Parathyroid adenoma (tissue), 2 donors: Measurements from ENCODE around the gene DUSP10.

Source experiments
- H2AFZ ChIP-seq: fragments of 300-600 bp; sonication (generic); one replicate; pipeline ENCODE4 v1.7.0; 2017; ENCODE audit warnings: antibody characterized with exemption, mild to moderate bottlenecking
- H3K27ac ChIP-seq: fragments of 300-600 bp; sonication (generic); one replicate; pipeline ENCODE4 v1.7.0; 2017
- H3K27me3 ChIP-seq: fragments of 300-600 bp; sonication (generic); one replicate; pipeline ENCODE4 v1.7.0; 2017; ENCODE audit warnings: low read length; ENCODE audit not compliant: control insufficient read depth, insufficient read depth
- H3K36me3 ChIP-seq: fragments of 300-600 bp; sonication (generic); one replicate; pipeline ENCODE4 v1.7.0; 2017; ENCODE audit warnings: low read length; ENCODE audit not compliant: control insufficient read depth, insufficient read depth
- H3K4me1 ChIP-seq: fragments of 300-600 bp; sonication (generic); one replicate; pipeline ENCODE4 v1.7.0; 2017; ENCODE audit warnings: control low read depth
- H3K4me2 ChIP-seq: fragments of 300-600 bp; sonication (generic); one replicate; pipeline ENCODE4 v1.7.0; 2017; ENCODE audit warnings: low read length
- H3K4me3 ChIP-seq: fragments of 300-600 bp; sonication (generic); one replicate; pipeline ENCODE4 v1.7.0; 2017; ENCODE audit warnings: low read depth, low read length
- H3K79me2 ChIP-seq: fragments of 300-600 bp; sonication (generic); one replicate; pipeline ENCODE4 v1.7.0; 2017; ENCODE audit warnings: control low read depth
- H3K9ac ChIP-seq: fragments of 300-600 bp; sonication (generic); one replicate; pipeline ENCODE4 v1.7.0; 2017; ENCODE audit warnings: mild to moderate bottlenecking
- H3K9me3 ChIP-seq: fragments of 300-600 bp; sonication (generic); one replicate; pipeline ENCODE4 v1.7.0; 2017; ENCODE audit warnings: low read length; ENCODE audit not compliant: control insufficient read depth
- CTCF ChIP-seq: fragments of 300-600 bp; sonication (generic); IDR thresholded peaks from one replicate; pipeline ENCODE4 v1.7.0; 2017; ENCODE audit warnings: antibody characterized with exemption, mild to moderate bottlenecking
- donor health status: primary hyperparathyroidism.

Gene DUSP10

DNA sequence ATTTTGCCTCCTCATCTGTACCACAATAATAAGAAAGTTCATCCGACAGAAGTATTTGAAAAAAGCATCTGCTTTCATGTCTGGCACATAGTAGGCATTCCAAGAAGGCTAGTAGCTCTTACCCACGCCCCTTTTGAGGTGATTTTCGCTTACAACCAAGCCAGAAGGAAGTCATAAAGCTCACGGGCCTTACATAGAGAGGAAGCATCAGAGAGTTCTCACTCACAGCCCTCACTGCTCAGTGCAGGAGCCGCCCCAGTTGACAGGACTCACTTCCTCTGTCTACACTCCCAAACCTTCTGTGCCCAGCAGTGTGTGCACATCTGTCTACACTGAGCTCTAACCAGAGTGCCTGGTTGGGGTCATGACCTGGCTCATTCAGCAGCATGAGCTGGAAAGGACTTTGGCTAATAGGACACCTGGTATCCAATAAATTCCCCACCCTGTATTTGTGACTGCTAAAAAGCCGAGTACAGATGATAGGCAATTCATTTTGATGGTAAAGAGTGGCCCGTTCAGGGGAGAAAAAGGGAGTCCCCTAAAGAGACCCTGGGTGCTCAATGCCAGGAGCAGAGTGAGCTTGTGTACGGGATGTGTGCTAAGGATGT is 36.8 kb upstream of the DUSP10 start:
- H2AFZ ChIP-seq, result no peak overlapping the region
- no peaks in the 10 kb centered on the region for H3K36me3 ChIP-seq
- H3K9me3 ChIP-seq, result no peaks in the 10 kb centered on the region
- H3K4me1 ChIP-seq, result no peaks in the 10 kb centered on the region
- no peak overlapping the region for H3K9ac ChIP-seq
- H3K27me3 ChIP-seq, result no peaks in the 10 kb centered on the region
- no peak overlapping the region for H3K27ac ChIP-seq
- no peaks in the 10 kb centered on the region for H3K79me2 ChIP-seq
- TF ChIP-seq CTCF, result no peak
- H3K4me2 ChIP-seq, result no peak overlapping the region
- no peak overlapping the region for H3K4me3 ChIP-seq

- no peak overlapping the region for H3K27ac ChIP-seq
- H3K4me3 ChIP-seq, result no peak overlapping the region
- H3K4me2 ChIP-seq, result no peak overlapping the region
- no peaks in the 10 kb centered on the region for H3K4me1 ChIP-seq
- H3K36me3 ChIP-seq, result no peaks in the 10 kb centered on the region
- H3K9me3 ChIP-seq, result no peaks in the 10 kb centered on the region
- no peaks in the 10 kb centered on the region for H3K27me3 ChIP-seq
- no peak for TF ChIP-seq CTCF
- H3K79me2 ChIP-seq, result no peaks in the 10 kb centered on the region
- no peak overlapping the region for H3K9ac ChIP-seq
- no peak overlapping the region for H2AFZ ChIP-seq
These were observed 36.2 kb upstream of the DUSP10 start for GRCh38 chr1:221778125-221778524.

DNA sequence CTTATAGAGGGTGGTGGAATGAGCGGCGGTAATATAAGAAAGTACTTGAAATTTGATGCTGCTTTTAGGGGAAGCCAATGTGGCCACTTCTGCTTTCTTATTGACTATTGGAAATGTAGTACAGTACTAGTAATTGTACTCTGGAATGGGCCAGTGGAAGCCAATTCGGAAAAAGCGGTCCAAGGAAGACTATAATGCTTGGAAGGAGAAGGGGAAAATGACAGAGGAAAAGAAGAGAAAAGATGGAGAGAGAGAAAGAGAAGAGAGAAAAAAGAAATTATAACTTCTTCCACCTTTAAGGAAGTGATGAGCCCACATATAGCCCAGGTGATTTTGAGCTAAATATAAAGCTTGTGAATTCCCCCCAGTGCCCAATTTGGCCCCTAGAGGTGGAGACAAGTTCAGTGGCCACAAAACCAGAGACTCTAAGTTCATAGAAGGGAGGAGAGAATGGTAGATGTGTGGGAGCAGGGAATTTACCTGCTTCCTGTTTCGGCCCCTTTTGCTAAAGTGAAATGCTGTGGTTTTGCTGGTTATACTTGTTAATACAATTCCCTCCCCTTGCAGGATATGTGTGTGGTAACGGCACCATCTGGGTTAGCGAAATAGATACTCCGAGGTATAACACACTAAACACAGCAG is 35.7 kb upstream of the DUSP10 start:
- no peak for TF ChIP-seq CTCF
- Histone ChIP-seq H3K9ac (no peak overlapping the region), H3K9me3 (no peaks in the 10 kb centered on the region), H3K4me1 (no peaks in the 10 kb centered on the region), H3K4me3 (no peak overlapping the region), H3K4me2 (no peak overlapping the region), H2AFZ (no peak overlapping the region), H3K36me3 (no peaks in the 10 kb centered on the region), H3K27ac (no peak overlapping the region), H3K79me2 (no peaks in the 10 kb centered on the region), H3K27me3 (no peaks in the 10 kb centered on the region)

DNA sequence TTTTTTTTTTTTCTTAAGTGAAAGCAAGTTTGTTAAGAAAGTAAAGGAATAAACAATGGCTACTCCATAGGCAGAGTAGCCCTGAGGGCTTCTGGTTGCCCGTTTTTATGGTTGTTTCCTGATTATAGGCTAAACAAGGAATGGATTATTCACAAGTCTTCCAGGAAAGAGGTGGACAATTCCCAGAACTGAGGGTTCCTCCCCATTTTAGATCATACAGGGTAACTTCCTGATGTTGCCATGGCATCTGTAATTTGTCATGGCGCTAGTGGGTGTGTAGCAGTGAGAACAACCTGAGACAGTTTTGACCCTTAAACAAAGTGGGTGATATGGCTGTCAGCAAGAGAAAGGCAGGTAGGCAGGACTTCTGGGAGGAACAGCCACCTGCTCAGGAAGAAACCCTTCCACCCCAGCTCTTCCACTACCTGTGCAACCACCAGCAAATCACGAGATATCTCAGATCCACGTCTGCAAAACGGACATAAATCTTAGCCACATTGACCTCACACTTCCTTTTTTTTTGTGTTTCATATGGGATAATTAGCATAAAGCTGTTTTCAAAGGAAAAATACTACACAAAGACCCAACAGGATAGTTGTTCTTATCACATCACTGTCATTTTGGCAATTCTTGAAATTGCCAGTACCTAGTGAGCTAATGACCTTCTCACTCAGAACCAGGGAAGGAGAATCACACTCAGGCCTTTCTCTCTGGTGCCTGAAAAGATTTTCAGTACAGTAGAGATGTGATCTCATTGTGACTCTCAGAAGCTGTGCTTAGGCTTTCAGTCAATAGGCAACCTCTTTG is 34.8 kb upstream of the DUSP10 start:
- no peak overlapping the region for H3K9ac ChIP-seq
- H3K4me3 ChIP-seq, result no peak overlapping the region
- H3K4me2 ChIP-seq, result no peak overlapping the region
- no peak for TF ChIP-seq CTCF
- H3K79me2 ChIP-seq, result no peaks in the 10 kb centered on the region
- no peak overlapping the region for H2AFZ ChIP-seq
- H3K9me3 ChIP-seq, result no peaks in the 10 kb centered on the region
- H3K27me3 ChIP-seq, result no peaks in the 10 kb centered on the region
- H3K27ac ChIP-seq, result no peak overlapping the region
- no peaks in the 10 kb centered on the region for H3K36me3 ChIP-seq
- H3K4me1 ChIP-seq, result no peaks in the 10 kb centered on the region
